ENCODE data around the gene SH2D6.
A peak's percentile ranks its signal among the peaks of the same experiment; 100 is the strongest.

DNA sequence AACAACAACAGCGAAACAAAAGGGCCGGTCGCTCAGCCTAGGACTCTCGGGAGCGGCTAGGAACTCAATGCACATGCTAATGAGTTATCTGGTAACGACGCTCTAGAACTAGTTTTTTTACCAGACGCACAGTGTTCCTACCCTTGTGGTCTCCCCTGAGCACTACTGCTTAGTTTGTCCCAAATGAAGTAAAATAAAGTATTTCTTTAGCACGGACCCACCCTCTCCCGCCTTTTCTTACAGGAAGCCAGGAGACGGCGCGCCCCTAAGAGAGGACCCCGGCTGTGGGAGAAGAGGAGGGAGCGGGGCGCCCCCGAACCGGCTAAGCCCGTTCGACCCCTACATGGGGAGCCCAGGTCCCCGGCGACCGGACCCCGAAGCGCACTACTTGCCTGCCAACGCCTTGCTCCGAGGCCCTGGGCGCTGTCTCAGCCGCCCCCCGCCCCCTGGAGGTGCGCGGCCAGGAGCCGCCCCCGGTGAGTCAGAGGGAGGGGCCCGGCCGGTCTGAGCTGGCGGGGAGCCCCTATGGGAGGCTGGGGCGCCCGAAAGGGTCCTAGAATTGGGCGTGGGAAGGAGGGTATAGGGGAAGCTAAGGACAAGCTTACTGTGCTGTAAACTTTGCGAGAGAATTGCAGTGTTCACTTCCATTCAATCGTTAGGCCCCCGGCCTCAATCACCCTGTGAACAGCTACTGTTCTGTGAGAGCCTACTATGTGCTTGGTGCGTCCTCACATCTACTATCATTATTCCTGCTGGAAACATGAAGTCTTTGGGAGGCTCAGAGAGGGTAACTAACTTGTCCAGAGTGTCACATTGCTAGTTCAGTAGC lies 4.7 kb upstream of the SH2D6 start:
- TF ChIP-seq, protein P1, sequence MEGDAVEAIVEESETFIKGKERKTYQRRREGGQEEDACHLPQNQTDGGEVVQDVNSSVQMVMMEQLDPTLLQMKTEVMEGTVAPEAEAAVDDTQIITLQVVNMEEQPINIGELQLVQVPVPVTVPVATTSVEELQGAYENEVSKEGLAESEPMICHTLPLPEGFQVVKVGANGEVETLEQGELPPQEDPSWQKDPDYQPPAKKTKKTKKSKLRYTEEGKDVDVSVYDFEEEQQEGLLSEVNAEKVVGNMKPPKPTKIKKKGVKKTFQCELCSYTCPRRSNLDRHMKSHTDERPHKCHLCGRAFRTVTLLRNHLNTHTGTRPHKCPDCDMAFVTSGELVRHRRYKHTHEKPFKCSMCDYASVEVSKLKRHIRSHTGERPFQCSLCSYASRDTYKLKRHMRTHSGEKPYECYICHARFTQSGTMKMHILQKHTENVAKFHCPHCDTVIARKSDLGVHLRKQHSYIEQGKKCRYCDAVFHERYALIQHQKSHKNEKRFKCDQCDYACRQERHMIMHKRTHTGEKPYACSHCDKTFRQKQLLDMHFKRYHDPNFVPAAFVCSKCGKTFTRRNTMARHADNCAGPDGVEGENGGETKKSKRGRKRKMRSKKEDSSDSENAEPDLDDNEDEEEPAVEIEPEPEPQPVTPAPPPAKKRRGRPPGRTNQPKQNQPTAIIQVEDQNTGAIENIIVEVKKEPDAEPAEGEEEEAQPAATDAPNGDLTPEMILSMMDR (IDR thresholded peaks at IDR 0.05): peak in 2 of 7 experiments; percentile 17 to 30
- peak in 2 of 3 donors; percentile 30 to 34 for TF ChIP-seq POLR2A (IDR thresholded peaks at IDR 0.05)

All from body of pancreas (tissue), 4 donors.